ENCODE results near the gene ARPC5L. TPM values are rescaled to one million over a fixed set of nuclear protein-coding genes. Genes with fewer than 3 reads are reported as not detected.

The ARPC5L gene
- total and polyA plus RNA-seq, 9 of the 15 experiments (the other 6 are each of a cell fraction or from before 2014, with no cell fraction given): 25.4 to 113 (median 63.8) TPM

DNA sequence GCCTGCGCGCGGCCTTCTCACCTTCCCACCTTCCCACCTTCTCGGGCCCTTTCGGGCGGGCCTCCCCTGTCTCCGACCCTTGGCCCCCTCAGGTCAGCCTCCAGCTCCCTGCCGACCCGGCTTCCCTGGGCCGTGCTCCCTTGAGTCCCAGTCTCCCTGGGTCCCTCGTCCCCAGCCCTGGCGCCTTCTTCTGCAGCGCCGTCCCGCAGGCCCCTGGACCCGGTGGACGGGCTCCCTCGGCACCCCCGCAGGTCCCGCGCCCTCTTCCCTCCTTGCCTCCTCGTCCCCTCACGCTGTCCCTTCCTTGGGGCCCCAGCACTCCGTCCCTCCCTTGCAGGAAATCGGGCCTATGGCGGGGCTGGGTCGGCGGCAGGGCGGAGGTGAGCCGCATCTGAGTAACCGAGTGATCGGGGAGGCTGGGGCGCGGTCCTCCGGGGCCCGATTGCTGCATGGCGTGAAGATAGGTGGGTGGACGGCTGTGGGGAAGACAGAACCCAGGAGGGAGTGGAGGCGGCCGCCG is 7.6 kb downstream of the ARPC5L start (continued):
- TF ChIP-seq, protein P1, sequence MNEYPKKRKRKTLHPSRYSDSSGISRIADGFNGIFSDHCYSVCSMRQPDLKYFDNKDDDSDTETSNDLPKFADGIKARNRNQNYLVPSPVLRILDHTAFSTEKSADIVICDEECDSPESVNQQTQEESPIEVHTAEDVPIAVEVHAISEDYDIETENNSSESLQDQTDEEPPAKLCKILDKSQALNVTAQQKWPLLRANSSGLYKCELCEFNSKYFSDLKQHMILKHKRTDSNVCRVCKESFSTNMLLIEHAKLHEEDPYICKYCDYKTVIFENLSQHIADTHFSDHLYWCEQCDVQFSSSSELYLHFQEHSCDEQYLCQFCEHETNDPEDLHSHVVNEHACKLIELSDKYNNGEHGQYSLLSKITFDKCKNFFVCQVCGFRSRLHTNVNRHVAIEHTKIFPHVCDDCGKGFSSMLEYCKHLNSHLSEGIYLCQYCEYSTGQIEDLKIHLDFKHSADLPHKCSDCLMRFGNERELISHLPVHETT (CRISPR knock-in tag; conservative IDR thresholded peaks at IDR 0.05 in 1 of 2, IDR thresholded peaks at IDR 0.05 in 1 of 2): no peak
- TF ChIP-seq, protein P2, sequence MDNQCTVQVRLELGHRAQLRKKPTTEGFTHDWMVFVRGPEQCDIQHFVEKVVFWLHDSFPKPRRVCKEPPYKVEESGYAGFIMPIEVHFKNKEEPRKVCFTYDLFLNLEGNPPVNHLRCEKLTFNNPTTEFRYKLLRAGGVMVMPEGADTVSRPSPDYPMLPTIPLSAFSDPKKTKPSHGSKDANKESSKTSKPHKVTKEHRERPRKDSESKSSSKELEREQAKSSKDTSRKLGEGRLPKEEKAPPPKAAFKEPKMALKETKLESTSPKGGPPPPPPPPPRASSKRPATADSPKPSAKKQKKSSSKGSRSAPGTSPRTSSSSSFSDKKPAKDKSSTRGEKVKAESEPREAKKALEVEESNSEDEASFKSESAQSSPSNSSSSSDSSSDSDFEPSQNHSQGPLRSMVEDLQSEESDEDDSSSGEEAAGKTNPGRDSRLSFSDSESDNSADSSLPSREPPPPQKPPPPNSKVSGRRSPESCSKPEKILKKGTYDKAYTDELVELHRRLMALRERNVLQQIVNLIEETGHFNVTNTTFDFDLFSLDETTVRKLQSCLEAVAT (IDR thresholded peaks at IDR 0.05): no peak
- TF ChIP-seq ZNF143 (CRISPR knock-in tag; IDR thresholded peaks at IDR 0.05) (no peak), ZNF830 (CRISPR knock-in tag; IDR thresholded peaks at IDR 0.05) (no peak), NCOA6 (IDR thresholded peaks at IDR 0.05) (no peak), BCL6 (CRISPR knock-in tag; IDR thresholded peaks at IDR 0.05) (no peak), ZNF77 (CRISPR knock-in tag; IDR thresholded peaks at IDR 0.05) (no peak), KAT7 (CRISPR knock-in tag; IDR thresholded peaks at IDR 0.05; ENCODE audit: borderline replicate concordance) (0 out of 2 replicates have a peak, but pooled peaks have one; percentile 30), SPI1 (IDR thresholded peaks at IDR 0.05; ENCODE audit: borderline replicate concordance, low read depth, low read length) (no peak), ZNF699 (CRISPR knock-in tag; IDR thresholded peaks at IDR 0.05; ENCODE audit: insufficient replicate concordance) (no peak), SMARCA4 (IDR thresholded peaks at IDR 0.05) (no peak), BDP1 (IDR thresholded peaks at IDR 0.05; ENCODE audit: insufficient read depth, insufficient read length) (no peak), MIER1 (IDR thresholded peaks at IDR 0.05; ENCODE audit: low read depth) (no peak), ZNF133 (CRISPR knock-in tag; IDR thresholded peaks at IDR 0.05) (no peak), FOXK1 (CRISPR knock-in tag; IDR thresholded peaks at IDR 0.05; ENCODE audit: borderline replicate concordance) (peak; percentile 61; the same call in 1 of the 2 replicates), MTA1 (IDR thresholded peaks at IDR 0.05; ENCODE audit: borderline replicate concordance) (no peak), GABPB1 (CRISPR knock-in tag; IDR thresholded peaks at IDR 0.05) (no peak), ZNF263 (CRISPR knock-in tag; IDR thresholded peaks at IDR 0.05; ENCODE audit: borderline replicate concordance) (peak; percentile 79), MYBL2 (IDR thresholded peaks at IDR 0.05; ENCODE audit: low read depth) (no peak), MYBL2 (CRISPR knock-in tag; IDR thresholded peaks at IDR 0.05; ENCODE audit: borderline replicate concordance) (no peak)
- TF ChIP-seq, protein P3, sequence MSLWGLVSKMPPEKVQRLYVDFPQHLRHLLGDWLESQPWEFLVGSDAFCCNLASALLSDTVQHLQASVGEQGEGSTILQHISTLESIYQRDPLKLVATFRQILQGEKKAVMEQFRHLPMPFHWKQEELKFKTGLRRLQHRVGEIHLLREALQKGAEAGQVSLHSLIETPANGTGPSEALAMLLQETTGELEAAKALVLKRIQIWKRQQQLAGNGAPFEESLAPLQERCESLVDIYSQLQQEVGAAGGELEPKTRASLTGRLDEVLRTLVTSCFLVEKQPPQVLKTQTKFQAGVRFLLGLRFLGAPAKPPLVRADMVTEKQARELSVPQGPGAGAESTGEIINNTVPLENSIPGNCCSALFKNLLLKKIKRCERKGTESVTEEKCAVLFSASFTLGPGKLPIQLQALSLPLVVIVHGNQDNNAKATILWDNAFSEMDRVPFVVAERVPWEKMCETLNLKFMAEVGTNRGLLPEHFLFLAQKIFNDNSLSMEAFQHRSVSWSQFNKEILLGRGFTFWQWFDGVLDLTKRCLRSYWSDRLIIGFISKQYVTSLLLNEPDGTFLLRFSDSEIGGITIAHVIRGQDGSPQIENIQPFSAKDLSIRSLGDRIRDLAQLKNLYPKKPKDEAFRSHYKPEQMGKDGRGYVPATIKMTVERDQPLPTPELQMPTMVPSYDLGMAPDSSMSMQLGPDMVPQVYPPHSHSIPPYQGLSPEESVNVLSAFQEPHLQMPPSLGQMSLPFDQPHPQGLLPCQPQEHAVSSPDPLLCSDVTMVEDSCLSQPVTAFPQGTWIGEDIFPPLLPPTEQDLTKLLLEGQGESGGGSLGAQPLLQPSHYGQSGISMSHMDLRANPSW (CRISPR knock-in tag; IDR thresholded peaks at IDR 0.05): peak; percentile 70; the same call in 1 of the 2 replicates
- TF ChIP-seq, protein P4, sequence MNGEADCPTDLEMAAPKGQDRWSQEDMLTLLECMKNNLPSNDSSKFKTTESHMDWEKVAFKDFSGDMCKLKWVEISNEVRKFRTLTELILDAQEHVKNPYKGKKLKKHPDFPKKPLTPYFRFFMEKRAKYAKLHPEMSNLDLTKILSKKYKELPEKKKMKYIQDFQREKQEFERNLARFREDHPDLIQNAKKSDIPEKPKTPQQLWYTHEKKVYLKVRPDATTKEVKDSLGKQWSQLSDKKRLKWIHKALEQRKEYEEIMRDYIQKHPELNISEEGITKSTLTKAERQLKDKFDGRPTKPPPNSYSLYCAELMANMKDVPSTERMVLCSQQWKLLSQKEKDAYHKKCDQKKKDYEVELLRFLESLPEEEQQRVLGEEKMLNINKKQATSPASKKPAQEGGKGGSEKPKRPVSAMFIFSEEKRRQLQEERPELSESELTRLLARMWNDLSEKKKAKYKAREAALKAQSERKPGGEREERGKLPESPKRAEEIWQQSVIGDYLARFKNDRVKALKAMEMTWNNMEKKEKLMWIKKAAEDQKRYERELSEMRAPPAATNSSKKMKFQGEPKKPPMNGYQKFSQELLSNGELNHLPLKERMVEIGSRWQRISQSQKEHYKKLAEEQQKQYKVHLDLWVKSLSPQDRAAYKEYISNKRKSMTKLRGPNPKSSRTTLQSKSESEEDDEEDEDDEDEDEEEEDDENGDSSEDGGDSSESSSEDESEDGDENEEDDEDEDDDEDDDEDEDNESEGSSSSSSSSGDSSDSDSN (IDR thresholded peaks at IDR 0.05; ENCODE audit: borderline replicate concordance in 1 of 2, low read depth in 2 of 2, low read length in 2 of 2): peak in 1 of 2 experiments; percentile 28; a peak in 1 of 4 replicates
